A549 (cell line): Measurements from ENCODE around the gene ZNF626. TPM values are rescaled to one million over a fixed set of nuclear protein-coding genes. Genes with fewer than 3 reads are reported as not detected.
"Not testable (repeated sequence)": the region's sequence is repeated elsewhere in the genome, so short reads cannot be mapped to it uniquely, and the experiment has no call there.

ENCODE experiments used
- ATAC-seq, 2 experiments: fragments of 200-7000 bp in 1 of 2; fragments of >200 bp in 1 of 2; cut with Nextera tagmentation in 1 of 2; cut with Tn5 transposase in 1 of 2; 3 replicates each; pipeline versions ENCODE4 v1.8.0 to v1.9.1; 2018 to 2020; ENCODE audit warnings: mild to moderate bottlenecking in 1 of 2, moderate library complexity in 1 of 2
- CTCF ChIA-PET: fragments of 300-600 bp; sonication (Branson Sonifier 250); formaldehyde crosslinking; extraction: SDS; loops from one replicate; lab custom pipeline; 2021; ENCODE audit warnings: antibody characterized with exemption, inconsistent platforms; lab: Yijun Ruan, JAX
- POLR2A ChIA-PET: fragments of 350-600 bp; formaldehyde crosslinking; extraction: SDS; loops from one replicate; lab custom pipeline; 2021; ENCODE audit warnings: antibody characterized with exemption, inconsistent platforms; lab: Yijun Ruan, JAX
- DNase-seq, 2 experiments: peaks; one replicate each; pipeline versions ENCODE4 v3.0.0 to v3.0.0-alpha.2; 2011 to 2016; ENCODE audit warnings: low read depth in 1 of 2, low spot score in 1 of 2
- FAIRE-seq: peaks from 2 replicates; lab custom pipeline; 2011; peaks lifted over from hg19 to GRCh38; lab: Jason Lieb, UNC
- H3K27ac ChIP-seq, 2 experiments: fragments of >200 bp; sonication (Bioruptor Twin); formaldehyde crosslinking; 3 replicates each; pipeline ENCODE4 v1.5.1; 2016 to 2017
- H3K4me1 ChIP-seq: fragments of >200 bp; sonication (Bioruptor Twin); formaldehyde crosslinking; 3 replicates; pipeline ENCODE4 v1.6.1; 2016
- H3K4me2 ChIP-seq: fragments of >200 bp; sonication (Bioruptor Twin); formaldehyde crosslinking; 3 replicates; pipeline ENCODE4 v1.6.1; 2016
- H3K4me3 ChIP-seq: fragments of >200 bp; sonication (Bioruptor Twin); formaldehyde crosslinking; 3 replicates; pipeline ENCODE4 v1.5.1; 2016
- H3K9me3 ChIP-seq: fragments of >200 bp; sonication (Bioruptor Twin); formaldehyde crosslinking; 3 replicates; pipeline ENCODE4 v1.6.1; 2016
- BHLHE40 ChIP-seq: IDR thresholded peaks from 2 replicates; pipeline ENCODE4 v1.6.1; 2012; ENCODE audit warnings: low read depth, low read length, inconsistent platforms
- CEBPB ChIP-seq, 2 experiments: fragments of >200 bp in 1 of 2; sonication (Bioruptor Twin) in 1 of 2; formaldehyde crosslinking in 1 of 2; IDR thresholded peaks; 2 replicates each; pipeline ENCODE4 v1.6.1; 2012 to 2016
- CHD2 ChIP-seq: fragments of 150-350 bp; IDR thresholded peaks from 2 replicates; pipeline ENCODE4 v1.6.1; 2014; ENCODE audit warnings: low read length; ENCODE audit not compliant: partially characterized antibody
- CHD4 ChIP-seq: fragments of 200-600 bp; sonication (generic); IDR thresholded peaks from 2 replicates; pipeline ENCODE4 v1.6.1; 2016; ENCODE audit warnings: antibody characterized with exemption, mild to moderate bottlenecking, borderline replicate concordance
- EHF ChIP-seq: fragments of 250-450 bp; sonication (Bioruptor Pico); IDR thresholded peaks from 2 replicates; pipeline ENCODE4 v1.5.0; 2020; ENCODE audit warnings: mild to moderate bottlenecking
- HOXB5 ChIP-seq: fragments of 250-450 bp; sonication (Bioruptor Pico); IDR thresholded peaks from 2 replicates; pipeline ENCODE4 v1.5.0; 2020; ENCODE audit warnings: mild to moderate bottlenecking, moderate library complexity
- JUN ChIP-seq, 2 experiments: fragments of >200 bp; sonication (Bioruptor Twin); formaldehyde crosslinking; IDR thresholded peaks; 2 replicates in 1 of 2; 3 replicates in 1 of 2; pipeline ENCODE4 v1.6.1; 2016 to 2017
- JUNB ChIP-seq: fragments of >200 bp; sonication (Bioruptor Twin); formaldehyde crosslinking; IDR thresholded peaks from 2 replicates; pipeline ENCODE4 v1.6.1; 2016
- MAFK ChIP-seq: fragments of 450-650 bp; IDR thresholded peaks from 2 replicates; pipeline ENCODE4 v1.6.1; 2014; ENCODE audit not compliant: partially characterized antibody
- MYC ChIP-seq: IDR thresholded peaks from 2 replicates; pipeline ENCODE4 v1.6.1; 2012; ENCODE audit warnings: mild to moderate bottlenecking, inconsistent platforms, low read length, improper control_type of control experiment, borderline replicate concordance
- NFE2L2 ChIP-seq: fragments of 150-350 bp; conservative IDR thresholded peaks from 2 replicates; pipeline ENCODE4 v1.6.1; 2014; ENCODE audit warnings: low read length
- NPAS2 ChIP-seq: fragments of 250-450 bp; sonication (Bioruptor Pico); IDR thresholded peaks from 2 replicates; pipeline ENCODE4 v1.8.0; 2022; ENCODE audit warnings: mild to moderate bottlenecking, moderate library complexity, borderline replicate concordance
- PHF8 ChIP-seq: fragments of 200-600 bp; sonication (generic); IDR thresholded peaks from 2 replicates; pipeline ENCODE4 v1.6.1; 2016; ENCODE audit warnings: low read depth, mild to moderate bottlenecking, antibody characterized with exemption, moderate library complexity, borderline replicate concordance
- RCOR1 ChIP-seq: fragments of 150-350 bp; IDR thresholded peaks from 2 replicates; pipeline ENCODE4 v1.6.1; 2014; ENCODE audit warnings: antibody characterized with exemption, low read length, low read depth
- RFX5 ChIP-seq: fragments of 450-650 bp; IDR thresholded peaks from 2 replicates; pipeline ENCODE4 v1.7.1; 2014; ENCODE audit warnings: antibody characterized with exemption, mild to moderate bottlenecking, moderate library complexity
- SMC3 ChIP-seq: fragments of >200 bp; sonication (Bioruptor Twin); formaldehyde crosslinking; IDR thresholded peaks from 3 replicates; pipeline ENCODE4 v1.6.1; 2018; ENCODE audit warnings: inconsistent platforms
- SREBF2 ChIP-seq: fragments of 450-650 bp; IDR thresholded peaks from 2 replicates; pipeline ENCODE4 v1.6.1; 2014; ENCODE audit warnings: mild to moderate bottlenecking, moderate library complexity
- ZFP36 ChIP-seq: fragments of 450-650 bp; IDR thresholded peaks from 2 replicates; pipeline ENCODE4 v1.6.1; 2014; ENCODE audit warnings: borderline replicate concordance; ENCODE audit not compliant: partially characterized antibody
- WGBS: methylation state at CpG from one replicate; pipeline ENCODE4 v1.1.6; 2017; ENCODE audit errors: missing lambda C conversion rate; 5-methylcytosine and 5-hydroxymethylcytosine counted together
- polyA plus RNA-seq, 4 experiments: library from polyadenylated mRNA; depleted of rRNA in 3 of 4; stranded (reverse); fragments of >200 nt; fragmentation: RNase III in 1 of 4; extraction: RNeasy Plus Mini Kit Qiagen cat#74134 plus additional on column Dnase treatment in 1 of 4; gene quantifications; 2 replicates in 3 of 4; 3 replicates in 1 of 4; pipeline ENCODE4 v1.2.3, GENCODE V29; 2011 to 2017
- TF ChIP-seq, protein P1 (sequence below): IDR thresholded peaks from 2 replicates; pipeline ENCODE4 v1.6.1; 2012; ENCODE audit warnings: low read depth, borderline replicate concordance
- TF ChIP-seq, protein P2 (sequence below): fragments of >200 bp; sonication (Bioruptor Twin); formaldehyde crosslinking; IDR thresholded peaks from 2 replicates; pipeline ENCODE4 v1.6.1; 2016
- TF ChIP-seq, protein P3 (sequence below): fragments of 200-600 bp; sonication (generic); IDR thresholded peaks from 2 replicates; pipeline ENCODE4 v1.6.1; 2016; ENCODE audit warnings: antibody characterized with exemption, mild to moderate bottlenecking, moderate library complexity
- TF ChIP-seq, protein P4 (sequence below): IDR thresholded peaks from 2 replicates; pipeline ENCODE4 v1.6.1; 2012

ZNF626 gene
- polyA plus RNA-seq, 2 of the 4 experiments (the other 2 are of a cell fraction): not detected

DNA sequence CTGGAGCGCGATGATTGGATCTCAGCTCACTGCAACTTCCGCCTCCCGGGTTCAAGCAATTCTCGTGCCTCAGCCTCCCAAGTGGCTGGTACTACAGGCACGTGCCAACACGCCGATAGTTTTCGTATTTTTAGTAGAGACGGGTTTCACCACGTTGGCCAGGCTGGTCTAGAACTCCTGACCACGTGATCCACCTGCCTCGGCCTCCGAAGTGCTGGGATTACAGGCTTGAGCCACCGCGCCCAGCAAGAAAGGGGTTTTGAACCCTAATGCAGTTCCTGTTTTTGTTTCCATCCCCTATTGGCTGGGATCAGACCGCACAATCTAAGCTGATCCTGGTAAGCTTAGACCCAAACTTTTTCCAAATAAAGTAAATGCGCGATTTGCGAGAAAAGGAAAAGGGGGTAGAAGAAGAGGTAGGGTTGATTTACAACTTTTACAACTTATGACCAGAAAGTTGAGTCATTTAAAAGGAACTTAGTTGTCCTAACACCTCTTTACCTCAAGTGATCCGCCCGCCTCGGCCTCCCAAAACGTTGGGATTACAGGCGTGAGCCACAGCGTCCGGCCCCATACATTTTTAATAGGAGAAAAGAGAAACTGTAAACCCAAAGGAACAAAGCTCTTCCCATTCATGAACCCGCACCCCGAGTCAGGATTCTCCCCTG lies 764 bp downstream of the ZNF626 start:
- H3K4me3 ChIP-seq: no peak overlapping the region
- POLR2A ChIA-PET: no interaction called here
- no peak overlapping the region for H3K4me2 ChIP-seq
- TF ChIP-seq PHF8: no peak
- TF ChIP-seq, protein P1, sequence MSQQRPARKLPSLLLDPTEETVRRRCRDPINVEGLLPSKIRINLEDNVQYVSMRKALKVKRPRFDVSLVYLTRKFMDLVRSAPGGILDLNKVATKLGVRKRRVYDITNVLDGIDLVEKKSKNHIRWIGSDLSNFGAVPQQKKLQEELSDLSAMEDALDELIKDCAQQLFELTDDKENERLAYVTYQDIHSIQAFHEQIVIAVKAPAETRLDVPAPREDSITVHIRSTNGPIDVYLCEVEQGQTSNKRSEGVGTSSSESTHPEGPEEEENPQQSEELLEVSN: no peak
- TF ChIP-seq NPAS2 (CRISPR knock-in tag): no peak
- no peak for TF ChIP-seq RCOR1
- TF ChIP-seq CHD2: no peak
- no peak for TF ChIP-seq EHF (CRISPR knock-in tag)
- no peak for TF ChIP-seq CEBPB (IDR thresholded peaks at IDR 0.05)
- no peak for TF ChIP-seq HOXB5 (CRISPR knock-in tag)
- no peak for TF ChIP-seq SMC3
- no peak for TF ChIP-seq MAFK
- TF ChIP-seq BHLHE40: no peak
- TF ChIP-seq, protein P2, sequence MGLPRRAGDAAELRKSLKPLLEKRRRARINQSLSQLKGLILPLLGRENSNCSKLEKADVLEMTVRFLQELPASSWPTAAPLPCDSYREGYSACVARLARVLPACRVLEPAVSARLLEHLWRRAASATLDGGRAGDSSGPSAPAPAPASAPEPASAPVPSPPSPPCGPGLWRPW: no peak
- TF ChIP-seq MYC: no peak
- no peaks in the 10 kb centered on the region for H3K4me1 ChIP-seq
- WGBS: 46% methylated on average over 28 of the region's 29 CpGs
- H3K9me3 ChIP-seq: no peaks in the 10 kb centered on the region
- ATAC-seq: no peak
- no peak overlapping the region for H3K27ac ChIP-seq
- FAIRE-seq: no peak
- DNase-seq: no peak
- CTCF ChIA-PET: interaction anchor here (1.1 kb wide), 1 partner anchor 12 kb away, joined by 3 read pairs; no protein-coding TSS in a partner anchor

DNA sequence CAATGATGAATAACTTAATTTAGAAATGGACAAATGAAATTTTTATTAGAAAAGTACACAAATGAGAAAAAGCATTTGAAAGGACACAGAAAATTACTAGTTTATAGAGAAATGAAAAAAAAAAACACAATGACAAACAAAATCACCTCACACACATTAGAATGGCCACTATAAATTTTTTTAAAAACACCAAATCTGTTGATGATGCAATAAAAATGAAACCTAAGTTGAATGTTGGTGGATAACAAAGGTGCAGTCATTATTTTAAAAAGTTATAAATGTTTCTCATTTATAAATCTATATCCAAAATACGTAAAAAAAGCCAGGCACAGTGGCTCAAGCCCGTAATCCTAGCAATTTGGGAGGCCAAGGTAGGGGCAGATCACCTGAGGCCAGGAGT lies 20.8 kb downstream of the ZNF626 start:
- POLR2A ChIA-PET: no interaction called here
- no peak for FAIRE-seq
- WGBS: 0% methylated on average over 2 of the region's 2 CpGs

DNA sequence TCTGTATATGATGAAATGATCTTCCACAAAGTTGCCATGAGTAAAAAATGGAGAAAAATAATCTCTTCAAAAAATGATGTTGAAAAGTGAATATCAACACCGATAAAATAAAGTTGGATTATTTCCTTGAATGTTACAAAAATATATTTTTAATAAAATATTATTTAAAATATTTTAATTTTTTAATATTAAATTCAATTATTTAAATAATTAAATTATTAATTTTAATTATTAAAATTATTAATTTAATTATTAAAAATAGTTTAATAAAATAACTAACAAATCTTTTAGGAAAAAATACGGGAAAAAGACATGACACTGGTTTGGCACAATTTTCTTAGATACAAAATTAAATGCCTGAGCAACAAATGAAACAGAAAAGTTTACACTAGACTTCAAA lies 21.3 kb downstream of the ZNF626 start:
- no peak for ATAC-seq
- whole genome bisulfite sequencing: 36% methylated on average over 2 of the region's 2 CpGs
- ChIA-PET CTCF (no interaction called here), POLR2A (no interaction called here)
- no peak overlapping the region for H3K4me2 ChIP-seq
- FAIRE-seq: no peak
- no peak for DNase-seq
- H3K4me1 ChIP-seq: no peaks in the 10 kb centered on the region
- no peak overlapping the region for H3K4me3 ChIP-seq
- H3K27ac ChIP-seq: no peak overlapping the region
- no peaks in the 10 kb centered on the region for H3K9me3 ChIP-seq
- TF ChIP-seq NFE2L2 (no peak), SREBF2 (no peak), ZFP36 (no peak), SMC3 (no peak)
- TF ChIP-seq, protein P1: no peak
- TF ChIP-seq, protein P3, sequence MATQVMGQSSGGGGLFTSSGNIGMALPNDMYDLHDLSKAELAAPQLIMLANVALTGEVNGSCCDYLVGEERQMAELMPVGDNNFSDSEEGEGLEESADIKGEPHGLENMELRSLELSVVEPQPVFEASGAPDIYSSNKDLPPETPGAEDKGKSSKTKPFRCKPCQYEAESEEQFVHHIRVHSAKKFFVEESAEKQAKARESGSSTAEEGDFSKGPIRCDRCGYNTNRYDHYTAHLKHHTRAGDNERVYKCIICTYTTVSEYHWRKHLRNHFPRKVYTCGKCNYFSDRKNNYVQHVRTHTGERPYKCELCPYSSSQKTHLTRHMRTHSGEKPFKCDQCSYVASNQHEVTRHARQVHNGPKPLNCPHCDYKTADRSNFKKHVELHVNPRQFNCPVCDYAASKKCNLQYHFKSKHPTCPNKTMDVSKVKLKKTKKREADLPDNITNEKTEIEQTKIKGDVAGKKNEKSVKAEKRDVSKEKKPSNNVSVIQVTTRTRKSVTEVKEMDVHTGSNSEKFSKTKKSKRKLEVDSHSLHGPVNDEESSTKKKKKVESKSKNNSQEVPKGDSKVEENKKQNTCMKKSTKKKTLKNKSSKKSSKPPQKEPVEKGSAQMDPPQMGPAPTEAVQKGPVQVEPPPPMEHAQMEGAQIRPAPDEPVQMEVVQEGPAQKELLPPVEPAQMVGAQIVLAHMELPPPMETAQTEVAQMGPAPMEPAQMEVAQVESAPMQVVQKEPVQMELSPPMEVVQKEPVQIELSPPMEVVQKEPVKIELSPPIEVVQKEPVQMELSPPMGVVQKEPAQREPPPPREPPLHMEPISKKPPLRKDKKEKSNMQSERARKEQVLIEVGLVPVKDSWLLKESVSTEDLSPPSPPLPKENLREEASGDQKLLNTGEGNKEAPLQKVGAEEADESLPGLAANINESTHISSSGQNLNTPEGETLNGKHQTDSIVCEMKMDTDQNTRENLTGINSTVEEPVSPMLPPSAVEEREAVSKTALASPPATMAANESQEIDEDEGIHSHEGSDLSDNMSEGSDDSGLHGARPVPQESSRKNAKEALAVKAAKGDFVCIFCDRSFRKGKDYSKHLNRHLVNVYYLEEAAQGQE: no peak
- TF ChIP-seq, protein P4, sequence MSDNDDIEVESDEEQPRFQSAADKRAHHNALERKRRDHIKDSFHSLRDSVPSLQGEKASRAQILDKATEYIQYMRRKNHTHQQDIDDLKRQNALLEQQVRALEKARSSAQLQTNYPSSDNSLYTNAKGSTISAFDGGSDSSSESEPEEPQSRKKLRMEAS: no peak

More for the DNA sequence above, 20.8 kb downstream of the ZNF626 start:
- H3K4me3 ChIP-seq: no peak overlapping the region
- H3K9me3 ChIP-seq: no peaks in the 10 kb centered on the region
- H3K27ac ChIP-seq: no peak overlapping the region
- DNase-seq (no peak), ATAC-seq (no peak)
- H3K4me2 ChIP-seq: no peak overlapping the region
- no peak for TF ChIP-seq JUNB
- no peak for TF ChIP-seq CHD4
- no peak for TF ChIP-seq JUN (IDR thresholded peaks at IDR 0.05)
- no peak for TF ChIP-seq RFX5
- no peaks in the 10 kb centered on the region for H3K4me1 ChIP-seq
- CTCF ChIA-PET: no interaction called here

DNA sequence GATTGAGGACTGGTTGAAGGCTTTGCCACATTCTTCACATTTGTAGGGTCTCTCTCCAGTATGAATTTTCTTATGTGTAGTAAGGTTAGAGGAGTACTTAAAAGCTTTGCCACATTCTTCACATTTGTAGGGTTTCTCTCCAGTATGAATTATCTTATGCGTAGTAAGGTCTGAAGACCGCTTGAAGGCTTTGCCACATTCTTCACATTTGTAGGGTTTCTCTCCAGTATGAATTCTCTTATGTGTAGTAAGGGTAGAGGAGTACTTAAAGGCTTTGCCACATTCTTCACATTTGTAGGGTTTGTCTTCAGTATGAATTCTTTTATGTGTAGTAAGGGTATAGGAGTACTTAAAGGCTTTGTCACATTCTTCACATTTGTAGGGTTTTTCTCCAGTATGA lies 36.8 kb downstream of the ZNF626 start:
- ATAC-seq, H3K4me3 ChIP-seq, H3K4me2 ChIP-seq, POLR2A ChIA-PET, H3K4me1 ChIP-seq, FAIRE-seq, DNase-seq, H3K27ac ChIP-seq, CTCF ChIA-PET, H3K9me3 ChIP-seq: not testable (repeated sequence)
- WGBS: 42% methylated on average over 2 of the region's 2 CpGs
